Tibial artery (tissue), 4 donors: Measurements from ENCODE around the gene ALPL.

Experiments
- DNase-seq, 2 donors: peaks; one replicate each; pipeline ENCODE4 v3.0.0-alpha.2; 2019
- H3K27ac ChIP-seq, 2 donors: fragments of 200-600 bp; sonication (generic) in 1 of 2; 1 replicate in 1 of 2; 2 replicates in 1 of 2; pipeline ENCODE4 v1.5.1; 2018 to 2019; ENCODE audit warnings: mild to moderate bottlenecking in 1 of 2
- H3K27me3 ChIP-seq, 2 donors: fragments of 200-600 bp; sonication (generic) in 1 of 2; one replicate each; pipeline versions ENCODE4 v1.5.1 to v1.6.0; 2016 to 2019
- H3K36me3 ChIP-seq, 3 donors: fragments of 200-600 bp; sonication (generic) in 2 of 3; one replicate each; pipeline ENCODE4 v1.5.1; 2016 to 2019; ENCODE audit warnings: mild to moderate bottlenecking in 2 of 3
- H3K4me1 ChIP-seq, 4 donors: fragments of 200-600 bp; sonication (generic) in 2 of 4; 1 replicate in 3 of 4; 2 replicates in 1 of 4; pipeline ENCODE4 v1.5.1; 2016 to 2019
- H3K4me3 ChIP-seq, 2 donors: fragments of 200-600 bp; sonication (generic) in 1 of 2; 1 replicate in 1 of 2; 2 replicates in 1 of 2; pipeline ENCODE4 v1.5.1; 2018 to 2019; ENCODE audit warnings: mild to moderate bottlenecking in 2 of 2
- H3K9me3 ChIP-seq, 3 donors: fragments of 200-600 bp; sonication (generic) in 1 of 3; one replicate each; pipeline ENCODE4 v1.5.1; 2016 to 2019
- CTCF ChIP-seq, 2 experiments: fragments of 200-600 bp in 1 of 2; fragments of 450-650 bp in 1 of 2; IDR thresholded peaks; one replicate each; pipeline ENCODE4 v1.5.1; 2017 to 2019; ENCODE audit warnings: antibody characterized with exemption in 2 of 2, mild to moderate bottlenecking in 1 of 2, moderate library complexity in 1 of 2
- intact Hi-C: fragments of 100-400 bp; cut with DNase I; formaldehyde crosslinking; loops from one replicate; pipeline ENCODE4 v1.15.0; 2023; ENCODE audit warnings: low total_unique reads

The ALPL gene

GRCh38 chr1:21572735-21573277 lies 63.6 kb downstream of the ALPL start:
- DNase-seq: no peak
- H3K4me1 ChIP-seq: peaks cover 0 to 15% (median 9%) of the 10 kb centered on the region in 4 donors
- no peaks in the 10 kb centered on the region for H3K36me3 ChIP-seq
- H3K4me3 ChIP-seq: no peak overlapping the region
- no peak for TF ChIP-seq CTCF (IDR thresholded peaks at IDR 0.05)
- H3K27me3 ChIP-seq: peaks cover 0 to 41% of the 10 kb centered on the region in 2 donors
- H3K9me3 ChIP-seq: no peaks in the 10 kb centered on the region
- intact Hi-C loops: no loop called here
- H3K27ac ChIP-seq: no peak overlapping the region

GRCh38 chr1:21573475-21573874 lies 64.3 kb downstream of the ALPL start:
- no peaks in the 10 kb centered on the region for H3K9me3 ChIP-seq
- no peak overlapping the region for H3K27ac ChIP-seq
- intact Hi-C loops: no loop called here
- peaks cover 0 to 15% (median 9%) of the 10 kb centered on the region in 4 donors for H3K4me1 ChIP-seq
- no peak for DNase-seq
- H3K36me3 ChIP-seq: no peaks in the 10 kb centered on the region
- H3K27me3 ChIP-seq: peaks cover 0 to 43% of the 10 kb centered on the region in 2 donors
- H3K4me3 ChIP-seq: no peak overlapping the region
- TF ChIP-seq CTCF (IDR thresholded peaks at IDR 0.05): no peak

- no peak overlapping the region for H3K27ac ChIP-seq
Observed at GRCh38 chr1:21573971-21574465, 64.8 kb downstream of the ALPL start.

GRCh38 chr1:21574466-21575151 lies 65.4 kb downstream of the ALPL start:
- DNase-seq: no peak

More at GRCh38 chr1:21573971-21574465, 64.8 kb downstream of the ALPL start:
- Histone ChIP-seq H3K27me3 (peaks cover 0 to 45% of the 10 kb centered on the region in 2 donors), H3K36me3 (no peaks in the 10 kb centered on the region), H3K4me3 (no peak overlapping the region), H3K9me3 (no peaks in the 10 kb centered on the region), H3K4me1 (peaks cover 0 to 15% (median 9%) of the 10 kb centered on the region in 4 donors)
- DNase-seq: peak in 1 of 2 donors; percentile 60
- intact Hi-C loops: no loop called here
- TF ChIP-seq CTCF (IDR thresholded peaks at IDR 0.05): peak; percentile 16 to 36

GRCh38 chr1:21575351-21575942 lies 66.2 kb downstream of the ALPL start:
- TF ChIP-seq CTCF (IDR thresholded peaks at IDR 0.05): no peak
- no peak for DNase-seq
- no peak overlapping the region for H3K27ac ChIP-seq
- H3K27me3 ChIP-seq: peaks cover 0 to 53% of the 10 kb centered on the region in 2 donors
- H3K4me3 ChIP-seq: no peak overlapping the region
- no peaks in the 10 kb centered on the region for H3K9me3 ChIP-seq
- H3K4me1 ChIP-seq: peaks cover 0 to 15% (median 9%) of the 10 kb centered on the region in 4 donors
- H3K36me3 ChIP-seq: no peaks in the 10 kb centered on the region
- intact Hi-C loops: no loop called here

More at GRCh38 chr1:21574466-21575151, 65.4 kb downstream of the ALPL start:
- H3K9me3 ChIP-seq: no peaks in the 10 kb centered on the region
- peaks cover 0 to 15% (median 9%) of the 10 kb centered on the region in 4 donors for H3K4me1 ChIP-seq
- no peak overlapping the region for H3K27ac ChIP-seq
- H3K27me3 ChIP-seq: peaks cover 0 to 47% of the 10 kb centered on the region in 2 donors
- no peak for TF ChIP-seq CTCF (IDR thresholded peaks at IDR 0.05)
- H3K36me3 ChIP-seq: no peaks in the 10 kb centered on the region
- no peak overlapping the region for H3K4me3 ChIP-seq
- intact Hi-C loops: no loop called here
